Esophagus squamous epithelium (tissue), 5 donors: Measurements from ENCODE around the gene ANKLE2. TPM values are rescaled to one million over a fixed set of nuclear protein-coding genes. Genes with fewer than 3 reads are reported as not detected.

ENCODE experiments used
- DNase-seq: peaks from one replicate; lab custom pipeline; 2025; lab: John Stamatoyannopoulos, UW
- H3K27ac ChIP-seq, 4 donors: fragments of 200-600 bp; sonication (generic); one replicate each; pipeline ENCODE4 v1.5.1; 2016 to 2019; ENCODE audit warnings: mild to moderate bottlenecking in 1 of 4
- H3K27me3 ChIP-seq, 4 donors: fragments of 200-600 bp; sonication (generic); 1 replicate in 3 of 4; 2 replicates in 1 of 4; pipeline versions ENCODE4 v1.5.1 to v1.6.0; 2017 to 2021; ENCODE audit warnings: antibody characterized with exemption in 1 of 4
- H3K36me3 ChIP-seq, 3 donors: fragments of 200-600 bp; sonication (generic); one replicate each; pipeline ENCODE4 v1.5.1; 2016 to 2019
- H3K4me1 ChIP-seq, 3 donors: fragments of 200-600 bp; sonication (generic); one replicate each; pipeline ENCODE4 v1.5.1; 2017 to 2019
- H3K4me3 ChIP-seq, 4 donors: fragments of 200-600 bp; sonication (generic); 1 replicate in 3 of 4; 2 replicates in 1 of 4; pipeline ENCODE4 v1.5.1; 2016 to 2019; ENCODE audit warnings: mild to moderate bottlenecking in 2 of 4, moderate library complexity in 1 of 4
- H3K9me3 ChIP-seq, 3 donors: fragments of 200-600 bp; sonication (generic); one replicate each; pipeline ENCODE4 v1.5.1; 2016 to 2019
- CTCF ChIP-seq, 6 experiments: fragments of 450-650 bp in 4 of 6; fragments of 200-600 bp in 2 of 6; sonication (generic) in 2 of 6; IDR thresholded peaks; one replicate each; pipeline ENCODE4 v1.5.1; 2016 to 2019; ENCODE audit warnings: antibody characterized with exemption in 6 of 6, mild to moderate bottlenecking in 4 of 6, moderate library complexity in 4 of 6
- POLR2A ChIP-seq, 4 donors: fragments of 450-650 bp; IDR thresholded peaks; one replicate each; pipeline ENCODE4 v1.6.1; 2017; ENCODE audit warnings: antibody characterized with exemption in 4 of 4, mild to moderate bottlenecking in 4 of 4, moderate library complexity in 3 of 4
- WGBS, 2 donors: methylation state at CpG; one replicate each; pipeline ENCODE4 v1.1.5; 2018; 5-methylcytosine and 5-hydroxymethylcytosine counted together
- intact Hi-C: fragments of 100-400 bp; cut with DNase I; formaldehyde crosslinking; loops from one replicate; pipeline ENCODE4 v1.15.0; 2022
- total RNA-seq, 4 donors: library from RNA; depleted of rRNA; stranded (reverse); fragments of >200 nt; gene quantifications; one replicate each; pipeline ENCODE4 v1.1.0, GENCODE V29; 2016
- donor health status: DM: yes; HTN: yes; CAD: no.

The ANKLE2 gene
- total RNA-seq, 4 donors from 2014 or later, result 26.4 to 73.5 (median 57.7) TPM

GRCh38 chr12:132774646-132775275 is 13.1 kb upstream of the ANKLE2 start:
- no peak for DNase-seq
- TF ChIP-seq CTCF (IDR thresholded peaks at IDR 0.05) (no peak), POLR2A (IDR thresholded peaks at IDR 0.05) (no peak)
- H3K27me3 ChIP-seq, result no peaks in the 10 kb centered on the region
- peaks cover 0 to 9% (median 0%) of the 10 kb centered on the region in 3 donors for H3K4me1 ChIP-seq
- H3K27ac ChIP-seq, result no peak overlapping the region
- H3K9me3 ChIP-seq, result no peaks in the 10 kb centered on the region
- intact Hi-C loops, result no loop called here
- no peak overlapping the region for H3K4me3 ChIP-seq
- peaks cover 29 to 99% (median 38%) of the 10 kb centered on the region in 3 donors for H3K36me3 ChIP-seq
- 88 to 91% methylated on average over 23 to 26 of the region's 30 CpGs for WGBS, 2 donors

- Histone ChIP-seq H3K4me1 (peaks cover 0 to 15% (median 0%) of the 10 kb centered on the region in 3 donors), H3K27me3 (no peaks in the 10 kb centered on the region), H3K36me3 (peaks cover 29 to 99% (median 42%) of the 10 kb centered on the region in 3 donors), H3K4me3 (no peak overlapping the region), H3K9me3 (no peaks in the 10 kb centered on the region), H3K27ac (no peak overlapping the region)
- WGBS, 2 donors, result 97% methylated on average over 10 of the region's 18 CpGs; no CpG with 5 or more reads in 1 of the 2 donors
- DNase-seq, result no peak
- TF ChIP-seq CTCF (IDR thresholded peaks at IDR 0.05), result no peak
- TF ChIP-seq POLR2A (IDR thresholded peaks at IDR 0.05), result no peak
- intact Hi-C loops, result no loop called here
These were observed 12.5 kb upstream of the ANKLE2 start for GRCh38 chr12:132774159-132774558.

- no peak for TF ChIP-seq POLR2A (IDR thresholded peaks at IDR 0.05)
- no peak for TF ChIP-seq CTCF (IDR thresholded peaks at IDR 0.05)
- H3K4me3 ChIP-seq, result no peak overlapping the region
- peaks cover 29 to 95% (median 43%) of the 10 kb centered on the region in 3 donors for H3K36me3 ChIP-seq
- H3K27ac ChIP-seq, result peak overlapping the region in 1 of 4 donors; percentile 0
- 83 to 88% methylated on average over 20 to 31 of the region's 41 CpGs for WGBS, 2 donors
- peaks cover 0 to 23% (median 0%) of the 10 kb centered on the region in 3 donors for H3K4me1 ChIP-seq
- no peak for DNase-seq
- intact Hi-C loops, result no loop called here
- no peaks in the 10 kb centered on the region for H3K27me3 ChIP-seq
- no peaks in the 10 kb centered on the region for H3K9me3 ChIP-seq
These were observed 11.7 kb upstream of the ANKLE2 start for GRCh38 chr12:132773077-132773955.

- peaks cover 24 to 88% (median 37%) of the 10 kb centered on the region in 3 donors for H3K36me3 ChIP-seq
- intact Hi-C loops, result no loop called here
- no peak for DNase-seq
- WGBS, 2 donors, result 70 to 80% methylated on average over 14 of the region's 14 CpGs
- no peaks in the 10 kb centered on the region for H3K9me3 ChIP-seq
- TF ChIP-seq POLR2A (IDR thresholded peaks at IDR 0.05) (no peak), CTCF (IDR thresholded peaks at IDR 0.05) (no peak)
- peak overlapping the region in 1 of 4 donors; percentile 0 for H3K27ac ChIP-seq
- peaks cover 0 to 29% (median 0%) of the 10 kb centered on the region in 3 donors for H3K4me1 ChIP-seq
- H3K27me3 ChIP-seq, result no peaks in the 10 kb centered on the region
- H3K4me3 ChIP-seq, result no peak overlapping the region
These were observed 11.0 kb upstream of the ANKLE2 start for GRCh38 chr12:132772606-132773005.
